NB4 (cell line): ENCODE measurements around the gene AGAP2.

Source experiments
- DNase-seq: peaks from one replicate; pipeline ENCODE4 v3.0.0; 2010; ENCODE audit warnings: low read depth
- H3K4me3 ChIP-seq: one replicate; pipeline ENCODE4 v1.5.1; 2011; ENCODE audit warnings: mild to moderate bottlenecking, low read depth, low read length, moderate library complexity
- MYC ChIP-seq: IDR thresholded peaks from 2 replicates; pipeline ENCODE4 v1.6.1; 2011; ENCODE audit warnings: low read depth, low read length
- POLR2A ChIP-seq: IDR thresholded peaks from 2 replicates; pipeline ENCODE4 v1.6.1; 2011; ENCODE audit warnings: mild to moderate bottlenecking; ENCODE audit not compliant: insufficient read length; ENCODE audit errors: extremely low read depth
- TF ChIP-seq, protein P1 (sequence below): IDR thresholded peaks from 2 replicates; pipeline ENCODE4 v1.6.1; 2011; ENCODE audit warnings: low read depth, low read length
- TF ChIP-seq, protein P2 (sequence below): IDR thresholded peaks from one replicate; pipeline ENCODE4 v1.5.1; 2012; ENCODE audit warnings: low read depth, low read length

Gene AGAP2

GRCh38 chr12:57746025-57746424 lies 7.5 kb upstream of the AGAP2 start:
- no peak for DNase-seq
- TF ChIP-seq, protein P1, sequence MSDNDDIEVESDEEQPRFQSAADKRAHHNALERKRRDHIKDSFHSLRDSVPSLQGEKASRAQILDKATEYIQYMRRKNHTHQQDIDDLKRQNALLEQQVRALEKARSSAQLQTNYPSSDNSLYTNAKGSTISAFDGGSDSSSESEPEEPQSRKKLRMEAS: no peak
- peak; percentile 7 for TF ChIP-seq POLR2A
- peak overlapping the region; percentile 88 for H3K4me3 ChIP-seq

DNA sequence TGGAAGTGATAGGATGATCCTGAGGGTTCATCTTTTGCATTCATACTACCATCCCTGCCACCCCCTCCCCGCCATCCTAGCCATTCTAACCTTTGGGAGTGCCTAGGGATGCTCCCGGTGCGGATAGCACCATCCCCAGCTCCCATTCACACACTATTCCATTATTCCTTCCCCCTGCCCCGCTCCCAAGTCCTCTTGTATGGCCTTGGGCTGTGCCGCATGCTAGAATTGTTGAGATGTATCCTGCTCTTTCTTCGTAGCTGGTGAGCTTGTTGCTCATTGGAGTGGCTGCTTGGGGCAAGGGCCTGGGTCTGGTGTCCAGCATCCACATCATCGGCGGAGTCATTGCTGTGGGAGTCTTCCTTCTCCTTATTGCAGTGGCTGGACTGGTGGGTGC lies 6.9 kb upstream of the AGAP2 start:
- DNase-seq: peak; percentile 52
- TF ChIP-seq, protein P1: no peak
- TF ChIP-seq POLR2A (no peak), MYC (no peak)
- TF ChIP-seq, protein P2, sequence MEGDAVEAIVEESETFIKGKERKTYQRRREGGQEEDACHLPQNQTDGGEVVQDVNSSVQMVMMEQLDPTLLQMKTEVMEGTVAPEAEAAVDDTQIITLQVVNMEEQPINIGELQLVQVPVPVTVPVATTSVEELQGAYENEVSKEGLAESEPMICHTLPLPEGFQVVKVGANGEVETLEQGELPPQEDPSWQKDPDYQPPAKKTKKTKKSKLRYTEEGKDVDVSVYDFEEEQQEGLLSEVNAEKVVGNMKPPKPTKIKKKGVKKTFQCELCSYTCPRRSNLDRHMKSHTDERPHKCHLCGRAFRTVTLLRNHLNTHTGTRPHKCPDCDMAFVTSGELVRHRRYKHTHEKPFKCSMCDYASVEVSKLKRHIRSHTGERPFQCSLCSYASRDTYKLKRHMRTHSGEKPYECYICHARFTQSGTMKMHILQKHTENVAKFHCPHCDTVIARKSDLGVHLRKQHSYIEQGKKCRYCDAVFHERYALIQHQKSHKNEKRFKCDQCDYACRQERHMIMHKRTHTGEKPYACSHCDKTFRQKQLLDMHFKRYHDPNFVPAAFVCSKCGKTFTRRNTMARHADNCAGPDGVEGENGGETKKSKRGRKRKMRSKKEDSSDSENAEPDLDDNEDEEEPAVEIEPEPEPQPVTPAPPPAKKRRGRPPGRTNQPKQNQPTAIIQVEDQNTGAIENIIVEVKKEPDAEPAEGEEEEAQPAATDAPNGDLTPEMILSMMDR: no peak
- peak overlapping the region; percentile 88 for H3K4me3 ChIP-seq

GRCh38 chr12:57744777-57745484 lies 6.4 kb upstream of the AGAP2 start, which contains the start of gene TSPAN31:
TSPAN31 (plus strand) TSS chr12:57745039; CDS start chr12:57745155, 116 bp downstream.
- TF ChIP-seq MYC (no peak), POLR2A (peak; percentile 46)
- TF ChIP-seq, protein P1: peak; percentile 39; the same call in 1 of the 2 replicates
- TF ChIP-seq, protein P2: no peak
- H3K4me3 ChIP-seq: peak within 1 kb of the TSS; percentile 88
- DNase-seq: peak; percentile 99

- no peak for DNase-seq
- TF ChIP-seq MYC: peak; percentile 19; the same call in 1 of the 2 replicates
- TF ChIP-seq POLR2A: no peak
- peak overlapping the region; percentile 88 for H3K4me3 ChIP-seq
These were observed 5.7 kb upstream of the AGAP2 start for GRCh38 chr12:57744194-57744776.

- H3K4me3 ChIP-seq: peak overlapping the region; percentile 88
These were observed 5.2 kb upstream of the AGAP2 start for GRCh38 chr12:57743769-57744168.

GRCh38 chr12:57741844-57742738 lies 3.5 kb upstream of the AGAP2 start:
- peak; percentile 87 for DNase-seq
- TF ChIP-seq POLR2A (peak; percentile 61), MYC (peak; percentile 13; the same call in 1 of the 2 replicates)
- TF ChIP-seq, protein P2: peak; percentile 57
- TF ChIP-seq, protein P1: no peak
- H3K4me3 ChIP-seq: peak overlapping the region; percentile 74

More at GRCh38 chr12:57743769-57744168, 5.2 kb upstream of the AGAP2 start:
- DNase-seq: no peak
- TF ChIP-seq, protein P2: no peak
- TF ChIP-seq POLR2A (no peak), MYC (no peak)
- TF ChIP-seq, protein P1: no peak
